Peyer's patch (tissue), 4 donors: ENCODE measurements around the gene RBM4. TPM values are rescaled to one million over a fixed set of nuclear protein-coding genes. Genes with fewer than 3 reads are reported as not detected.

ENCODE experiments used
- DNase-seq, 3 donors: peaks; one replicate each; pipeline ENCODE4 v3.0.0-alpha.2; 2017 to 2019
- H3K27ac ChIP-seq, 4 donors: fragments of 200-600 bp; sonication (generic); one replicate each; pipeline ENCODE4 v1.5.1; 2016 to 2019
- H3K27me3 ChIP-seq, 2 donors: fragments of 200-600 bp; sonication (generic); one replicate each; pipeline ENCODE4 v1.5.1; 2019
- H3K36me3 ChIP-seq, 3 donors: fragments of 200-600 bp; sonication (generic); one replicate each; pipeline ENCODE4 v1.5.1; 2016 to 2019
- H3K4me1 ChIP-seq, 4 donors: fragments of 200-600 bp; sonication (generic); one replicate each; pipeline ENCODE4 v1.5.1; 2016 to 2019
- H3K4me3 ChIP-seq, 4 donors: fragments of 200-600 bp; sonication (generic); 1 replicate in 3 of 4; 2 replicates in 1 of 4; pipeline ENCODE4 v1.5.1; 2016 to 2019; ENCODE audit warnings: mild to moderate bottlenecking in 1 of 4
- H3K9me3 ChIP-seq, 4 donors: fragments of 200-600 bp; sonication (generic); one replicate each; pipeline ENCODE4 v1.5.1; 2016 to 2019; ENCODE audit warnings: mild to moderate bottlenecking in 1 of 4
- POLR2A ChIP-seq, 2 donors: fragments of 450-650 bp; IDR thresholded peaks; one replicate each; pipeline ENCODE4 v1.5.1; 2017; ENCODE audit warnings: antibody characterized with exemption in 2 of 2, mild to moderate bottlenecking in 2 of 2, moderate library complexity in 2 of 2
- small RNA-seq, 2 donors: library from RNA; depleted of rRNA; stranded (forward); fragments of <200 nt; gene quantifications; one replicate each; pipeline ENCODE3, GENCODE V24; 2016
- total RNA-seq, 4 donors: library from RNA; depleted of rRNA; stranded (reverse); fragments of >200 nt; gene quantifications; one replicate each; pipeline ENCODE4 v1.1.0, GENCODE V29; 2016
- TF ChIP-seq, protein P1 (sequence below), 6 experiments: fragments of 450-650 bp in 4 of 6; fragments of 200-600 bp in 2 of 6; sonication (generic) in 1 of 6; IDR thresholded peaks; one replicate each; pipeline ENCODE4 v1.5.1; 2017 to 2019; ENCODE audit warnings: antibody characterized with exemption in 6 of 6, mild to moderate bottlenecking in 3 of 6, moderate library complexity in 1 of 6

RBM4 gene
- total RNA-seq, 4 donors from 2014 or later, result 64.6 to 90.8 (median 75.3) TPM

DNA sequence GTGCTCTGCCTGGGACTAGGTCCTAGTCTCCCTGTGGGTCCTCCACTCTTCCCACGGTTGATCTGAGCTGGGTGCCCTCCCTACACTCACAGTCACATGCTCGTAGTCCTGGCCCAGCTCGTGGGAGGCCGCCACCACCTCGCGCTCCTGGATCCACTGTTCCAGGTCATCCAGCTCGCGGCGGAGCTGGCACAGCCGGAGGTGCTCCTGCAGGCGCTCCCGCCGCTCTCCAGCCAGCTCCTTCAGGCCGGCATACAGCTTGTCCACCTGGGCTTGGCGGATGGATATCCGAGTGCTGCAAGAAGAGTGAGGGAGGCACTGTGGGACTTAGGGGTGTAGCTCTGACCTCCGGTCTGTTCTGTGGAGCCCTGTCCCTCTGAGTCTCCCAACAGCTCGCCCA, 53.9 kb downstream of the RBM4 start:
- Histone ChIP-seq H3K9me3 (no peaks in the 10 kb centered on the region), H3K27ac (no peak overlapping the region), H3K36me3 (no peaks in the 10 kb centered on the region), H3K27me3 (no peaks in the 10 kb centered on the region), H3K4me1 (no peaks in the 10 kb centered on the region), H3K4me3 (no peak overlapping the region)
- no peak for DNase-seq
- TF ChIP-seq, protein P1, sequence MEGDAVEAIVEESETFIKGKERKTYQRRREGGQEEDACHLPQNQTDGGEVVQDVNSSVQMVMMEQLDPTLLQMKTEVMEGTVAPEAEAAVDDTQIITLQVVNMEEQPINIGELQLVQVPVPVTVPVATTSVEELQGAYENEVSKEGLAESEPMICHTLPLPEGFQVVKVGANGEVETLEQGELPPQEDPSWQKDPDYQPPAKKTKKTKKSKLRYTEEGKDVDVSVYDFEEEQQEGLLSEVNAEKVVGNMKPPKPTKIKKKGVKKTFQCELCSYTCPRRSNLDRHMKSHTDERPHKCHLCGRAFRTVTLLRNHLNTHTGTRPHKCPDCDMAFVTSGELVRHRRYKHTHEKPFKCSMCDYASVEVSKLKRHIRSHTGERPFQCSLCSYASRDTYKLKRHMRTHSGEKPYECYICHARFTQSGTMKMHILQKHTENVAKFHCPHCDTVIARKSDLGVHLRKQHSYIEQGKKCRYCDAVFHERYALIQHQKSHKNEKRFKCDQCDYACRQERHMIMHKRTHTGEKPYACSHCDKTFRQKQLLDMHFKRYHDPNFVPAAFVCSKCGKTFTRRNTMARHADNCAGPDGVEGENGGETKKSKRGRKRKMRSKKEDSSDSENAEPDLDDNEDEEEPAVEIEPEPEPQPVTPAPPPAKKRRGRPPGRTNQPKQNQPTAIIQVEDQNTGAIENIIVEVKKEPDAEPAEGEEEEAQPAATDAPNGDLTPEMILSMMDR (IDR thresholded peaks at IDR 0.05), result no peak
- TF ChIP-seq POLR2A (IDR thresholded peaks at IDR 0.05), result no peak

DNA sequence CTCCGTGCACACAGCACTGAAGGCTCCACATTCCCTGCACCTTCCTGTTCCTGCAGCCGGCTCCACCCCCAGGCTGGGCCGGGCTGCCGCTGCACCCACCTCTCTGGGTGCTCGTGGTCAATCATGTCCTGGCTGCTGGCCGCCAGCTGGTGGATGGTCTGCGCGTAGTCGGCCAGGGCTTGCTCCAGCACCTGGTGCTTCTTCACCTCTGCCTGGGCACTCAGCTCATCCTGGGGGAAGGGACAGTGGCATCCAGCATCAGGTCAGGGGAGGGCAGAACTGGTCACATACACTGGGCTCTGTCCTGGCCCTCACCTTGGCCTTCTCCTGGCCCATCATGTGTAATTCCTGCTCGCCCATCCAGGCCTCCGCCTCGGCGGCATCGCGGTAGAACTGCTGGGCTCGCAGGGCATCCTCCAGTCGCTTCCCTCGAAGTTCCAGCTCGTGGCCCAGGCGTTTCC, 54.4 kb downstream of the RBM4 start:
- H3K27ac ChIP-seq, result no peak overlapping the region
- H3K9me3 ChIP-seq, result no peaks in the 10 kb centered on the region
- TF ChIP-seq, protein P1 (IDR thresholded peaks at IDR 0.05), result no peak
- no peak for TF ChIP-seq POLR2A (IDR thresholded peaks at IDR 0.05)
- H3K36me3 ChIP-seq, result no peaks in the 10 kb centered on the region
- no peaks in the 10 kb centered on the region for H3K27me3 ChIP-seq
- H3K4me1 ChIP-seq, result no peaks in the 10 kb centered on the region
- H3K4me3 ChIP-seq, result no peak overlapping the region
- DNase-seq, result no peak

DNA sequence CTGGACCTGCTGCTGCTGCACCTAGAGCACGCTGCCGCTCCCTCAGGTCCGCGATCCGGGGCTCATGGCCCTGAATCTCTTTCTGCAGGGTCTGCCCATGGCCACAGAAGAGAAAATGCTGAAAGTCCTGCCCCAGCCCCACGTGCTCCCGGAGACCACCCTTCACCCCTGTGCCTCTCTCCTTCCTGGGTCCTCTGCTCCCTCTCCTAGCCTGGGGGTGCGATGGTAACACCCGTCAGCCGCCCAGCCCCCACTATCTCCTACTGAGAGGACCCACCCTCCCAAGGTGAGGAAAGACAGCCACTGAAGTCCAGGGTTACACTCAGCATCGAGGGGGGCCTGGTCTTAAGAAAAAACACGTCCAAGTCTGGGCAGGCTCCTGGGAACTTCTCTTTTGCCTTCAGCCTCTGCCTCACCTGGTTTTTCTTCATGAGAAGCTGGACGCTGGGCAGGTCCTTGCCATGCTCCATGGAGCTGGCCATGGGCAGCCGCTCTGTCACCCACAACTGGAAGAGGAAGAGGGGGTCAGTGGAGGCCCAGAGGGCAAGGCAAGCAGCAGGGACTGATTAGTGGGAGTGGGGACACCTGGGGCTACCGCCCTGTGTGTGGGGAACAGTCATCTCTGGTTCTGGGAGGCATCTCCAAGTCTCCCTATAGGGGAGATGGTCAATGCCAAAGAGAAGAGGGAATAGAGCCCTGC, 55.0 kb downstream of the RBM4 start:
- no peaks in the 10 kb centered on the region for H3K4me1 ChIP-seq
- H3K4me3 ChIP-seq, result no peak overlapping the region
- H3K36me3 ChIP-seq, result no peaks in the 10 kb centered on the region
- TF ChIP-seq POLR2A (IDR thresholded peaks at IDR 0.05), result no peak
- TF ChIP-seq, protein P1 (IDR thresholded peaks at IDR 0.05), result no peak
- no peaks in the 10 kb centered on the region for H3K9me3 ChIP-seq
- H3K27me3 ChIP-seq, result no peaks in the 10 kb centered on the region
- no peak for DNase-seq
- no peak overlapping the region for H3K27ac ChIP-seq

DNA sequence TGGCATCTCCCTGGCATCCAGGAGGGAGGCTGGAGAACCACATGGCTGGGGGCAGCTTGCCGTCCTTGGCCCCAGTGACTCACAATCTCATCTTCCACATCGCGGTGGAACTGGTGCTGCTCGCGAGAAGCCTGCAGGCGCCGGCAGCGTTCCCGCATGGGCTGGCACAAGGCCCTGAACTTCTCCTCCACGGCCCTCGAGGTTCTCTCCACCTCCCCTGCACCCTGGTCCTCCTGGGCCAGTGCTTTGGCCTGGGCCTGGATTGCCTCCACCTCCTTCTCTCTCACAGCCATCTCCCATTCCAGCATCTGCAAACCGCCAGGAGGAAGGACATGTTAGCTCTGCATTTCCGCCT, 55.5 kb downstream of the RBM4 start:
- Histone ChIP-seq H3K9me3 (no peaks in the 10 kb centered on the region), H3K27me3 (no peaks in the 10 kb centered on the region), H3K4me3 (no peak overlapping the region), H3K36me3 (no peaks in the 10 kb centered on the region), H3K4me1 (no peaks in the 10 kb centered on the region), H3K27ac (no peak overlapping the region)
- DNase-seq, result no peak
- TF ChIP-seq, protein P1 (IDR thresholded peaks at IDR 0.05), result no peak

DNA sequence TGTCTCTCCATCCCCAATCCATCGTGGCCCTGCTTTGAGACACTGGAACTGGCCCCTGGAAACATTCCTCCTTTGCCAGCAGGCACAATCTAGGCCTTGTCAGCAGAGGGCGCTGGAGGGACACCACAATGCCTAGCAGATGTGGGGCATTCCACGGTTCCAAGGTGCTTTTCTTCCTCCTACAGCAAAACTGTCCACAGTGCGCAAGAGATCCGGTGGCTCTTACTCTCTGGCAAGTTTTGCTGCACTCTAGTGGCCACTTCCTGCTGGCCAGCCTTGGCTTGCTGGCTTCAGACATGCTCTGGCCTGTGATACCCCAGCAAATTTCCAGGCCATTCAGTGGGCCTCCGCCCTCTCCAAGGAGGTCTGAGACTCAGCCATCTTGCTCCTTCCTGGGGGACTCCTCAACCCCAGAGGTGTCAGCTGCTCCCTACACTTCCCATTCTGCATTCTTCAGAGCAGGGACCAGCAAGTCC, 56.3 kb downstream of the RBM4 start:
- no peak for TF ChIP-seq POLR2A (IDR thresholded peaks at IDR 0.05)
- TF ChIP-seq, protein P1 (IDR thresholded peaks at IDR 0.05), result peak; percentile 81 to 99 (median 98)
- peak; percentile 86 to 95 (median 91) for DNase-seq
- Histone ChIP-seq H3K27me3 (no peaks in the 10 kb centered on the region), H3K36me3 (no peaks in the 10 kb centered on the region), H3K27ac (no peak overlapping the region), H3K4me1 (no peaks in the 10 kb centered on the region), H3K9me3 (no peaks in the 10 kb centered on the region), H3K4me3 (no peak overlapping the region)

Small RNA genes lying within 50 kb of the gene (small RNA-seq; reads per million reads assigned to genes)
- gene RNU4-39P, result 0 reads per million in 2 donors

Other genes with a start within 250 kb of the RBM4 start
- gene NPAS4, start 217.7 kb upstream of the RBM4 start, total RNA-seq, result not detected
- 10 to 100 TPM; 24.7 to 34.9 (median 28.9) TPM for gene MRPL11, start 199.9 kb upstream of the RBM4 start, total RNA-seq
- 10 to 100 TPM in 2 of 4 donors, 1 to 10 TPM in 2; 5.6 to 11.6 (median 10.0) TPM for gene PELI3, start 171.8 kb upstream of the RBM4 start, total RNA-seq
- 10 to 100 TPM; 58.3 to 66.8 (median 63.2) TPM for gene DPP3, start 158.3 kb upstream of the RBM4 start, total RNA-seq
- gene BBS1, start 128.1 kb upstream of the RBM4 start, total RNA-seq, result 100 to 1,000 TPM in 1 of 4 donors, 10 to 100 TPM in 3; 25.6 to 167 (median 73.4) TPM
- 10 to 100 TPM in 3 of 4 donors, 1 to 10 TPM in 1; 9.1 to 29.3 (median 15.3) TPM for gene ZDHHC24, start 92.7 kb upstream of the RBM4 start, total RNA-seq
- gene ACTN3, start 91.8 kb upstream of the RBM4 start, total RNA-seq, result not detected
- gene CTSF, start 70.1 kb upstream of the RBM4 start, total RNA-seq, result 10 to 100 TPM in 3 of 4 donors, 1 to 10 TPM in 1; 5.4 to 24.3 (median 21.8) TPM
- under 1 TPM in 2 of 4 donors, not detected in 2; 0.35 to 0.38 TPM for gene CCDC87, start 45.6 kb upstream of the RBM4 start, total RNA-seq
- 10 to 100 TPM; 30.6 to 70.1 (median 47.2) TPM for gene CCS, start 45.5 kb upstream of the RBM4 start, total RNA-seq
- 10 to 100 TPM; 56.7 to 91.4 (median 74.6) TPM for gene RBM14, start 22.1 kb upstream of the RBM4 start, total RNA-seq
- 10 to 100 TPM; 15.2 to 33.0 (median 21.7) TPM for gene RBM4B, start 39.2 kb downstream of the RBM4 start, total RNA-seq
- gene SPTBN2, start 90.5 kb downstream of the RBM4 start, total RNA-seq, result 10 to 100 TPM in 2 of 4 donors, 1 to 10 TPM in 2; 1.7 to 23.1 (median 6.0) TPM
- 10 to 100 TPM in 3 of 4 donors, 1 to 10 TPM in 1; 6.6 to 57.7 (median 38.0) TPM for gene RCE1, start 204.7 kb downstream of the RBM4 start, total RNA-seq
- gene LRFN4, start 218.4 kb downstream of the RBM4 start, total RNA-seq, result 1 to 10 TPM; 2.5 to 9.0 (median 4.3) TPM